NCI-H128 (cell line): Measurements from ENCODE around the gene INHBB.
A peak's percentile ranks its signal among the peaks of the same experiment; 100 is the strongest.

Experiments used
- DNase-seq: peaks from one replicate; lab custom pipeline; 2025; ENCODE audit not compliant: unreplicated experiment; lab: John Stamatoyannopoulos, UW

Gene INHBB

GRCh38 chr2:120394764-120395163 lies 48.8 kb downstream of the INHBB start:
- DNase-seq = no peak

GRCh38 chr2:120395221-120396012 lies 49.5 kb downstream of the INHBB start:
- no peak for DNase-seq

GRCh38 chr2:120396013-120396860 lies 50.3 kb downstream of the INHBB start:
- DNase-seq = peak; percentile 1

DNA sequence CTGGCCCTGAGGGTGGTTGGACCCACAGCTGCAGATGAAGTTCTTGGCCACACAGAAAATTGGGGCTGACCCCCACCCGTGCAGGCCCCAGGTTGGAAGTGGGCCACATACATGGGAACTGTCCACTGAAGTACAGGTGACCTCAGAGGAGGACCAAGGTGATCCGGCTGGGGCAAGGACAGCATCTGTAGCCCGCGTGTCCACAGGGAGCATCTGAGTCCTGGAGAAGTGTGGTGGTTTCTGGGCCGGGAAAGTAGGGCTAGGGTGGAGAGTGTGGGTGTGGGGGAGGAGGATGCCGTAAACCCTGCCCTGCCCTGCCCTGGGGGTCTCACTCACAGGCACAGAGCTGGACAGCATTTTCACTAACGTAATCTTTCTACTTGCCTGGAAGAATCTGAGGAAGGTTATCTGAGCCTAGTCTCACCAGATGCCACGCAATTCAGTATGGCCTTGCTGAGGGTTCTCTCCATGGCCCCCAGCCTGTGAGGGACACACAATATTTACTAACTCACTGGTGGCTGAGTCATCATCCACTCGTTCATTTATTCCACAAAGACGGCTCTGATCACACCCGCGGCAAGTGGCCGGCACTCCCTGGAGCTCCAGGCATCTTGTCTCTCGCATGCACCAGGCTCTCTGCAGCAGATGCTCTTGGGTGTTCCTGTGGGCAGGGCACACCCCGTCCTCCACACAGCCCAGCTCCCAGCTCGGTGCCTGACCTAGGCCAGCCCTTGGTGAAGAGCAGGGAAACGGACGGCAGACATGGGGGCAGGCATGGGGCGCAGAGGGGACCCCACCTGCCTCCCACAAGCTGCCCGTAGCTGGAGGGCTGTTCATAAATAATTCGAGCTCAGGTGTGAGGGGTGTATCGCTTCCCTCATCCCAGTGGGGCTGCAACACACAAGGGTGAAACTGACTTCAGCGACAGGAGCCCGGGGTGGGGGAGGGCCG lies 51.2 kb downstream of the INHBB start:
- DNase-seq = no peak

DNA sequence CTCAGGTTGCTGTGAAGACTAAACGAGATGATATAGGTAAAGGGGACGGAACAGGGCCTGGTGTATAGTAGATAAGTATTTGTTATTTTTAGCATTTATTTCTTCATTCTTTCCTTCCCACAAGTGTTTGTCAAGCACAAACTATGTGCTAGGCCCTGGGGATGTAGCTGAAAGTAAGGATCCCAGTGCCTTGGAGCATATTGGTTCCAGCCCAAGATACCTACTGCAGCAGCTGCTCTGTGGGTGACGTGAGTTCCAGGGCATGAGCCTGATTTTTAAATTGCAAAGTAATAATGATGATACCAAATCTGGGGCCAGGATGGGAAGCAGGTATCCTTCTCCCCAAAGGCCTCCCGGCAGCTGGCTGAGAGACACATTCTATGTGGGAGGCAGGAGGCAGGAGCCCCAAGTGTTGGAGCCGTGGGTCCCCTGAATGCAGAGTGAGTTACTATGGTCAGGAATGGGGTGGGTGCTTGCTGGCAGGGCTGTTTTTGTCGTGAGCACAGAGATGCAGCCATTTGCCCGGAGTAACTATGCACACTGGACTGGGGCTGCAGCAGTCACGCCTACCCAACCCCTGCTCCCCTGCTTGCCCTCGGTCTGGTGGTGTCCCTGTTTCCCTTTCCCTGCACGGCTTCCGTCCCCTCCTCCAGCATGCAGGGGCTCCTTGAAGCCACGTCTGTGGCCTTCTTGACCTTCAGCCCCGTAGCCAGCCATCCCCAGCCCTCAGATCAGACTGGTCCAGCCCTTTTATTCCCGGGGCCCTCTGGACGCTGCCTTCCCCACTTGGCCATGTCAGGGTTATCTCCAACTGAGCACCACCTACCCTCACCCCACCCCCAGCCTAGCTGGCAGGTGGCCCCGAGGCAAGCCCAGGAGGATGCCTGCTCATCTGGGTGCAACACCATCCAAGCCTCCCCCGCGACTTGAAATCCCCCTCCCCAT lies 52.4 kb downstream of the INHBB start:
- no peak for DNase-seq

DNA sequence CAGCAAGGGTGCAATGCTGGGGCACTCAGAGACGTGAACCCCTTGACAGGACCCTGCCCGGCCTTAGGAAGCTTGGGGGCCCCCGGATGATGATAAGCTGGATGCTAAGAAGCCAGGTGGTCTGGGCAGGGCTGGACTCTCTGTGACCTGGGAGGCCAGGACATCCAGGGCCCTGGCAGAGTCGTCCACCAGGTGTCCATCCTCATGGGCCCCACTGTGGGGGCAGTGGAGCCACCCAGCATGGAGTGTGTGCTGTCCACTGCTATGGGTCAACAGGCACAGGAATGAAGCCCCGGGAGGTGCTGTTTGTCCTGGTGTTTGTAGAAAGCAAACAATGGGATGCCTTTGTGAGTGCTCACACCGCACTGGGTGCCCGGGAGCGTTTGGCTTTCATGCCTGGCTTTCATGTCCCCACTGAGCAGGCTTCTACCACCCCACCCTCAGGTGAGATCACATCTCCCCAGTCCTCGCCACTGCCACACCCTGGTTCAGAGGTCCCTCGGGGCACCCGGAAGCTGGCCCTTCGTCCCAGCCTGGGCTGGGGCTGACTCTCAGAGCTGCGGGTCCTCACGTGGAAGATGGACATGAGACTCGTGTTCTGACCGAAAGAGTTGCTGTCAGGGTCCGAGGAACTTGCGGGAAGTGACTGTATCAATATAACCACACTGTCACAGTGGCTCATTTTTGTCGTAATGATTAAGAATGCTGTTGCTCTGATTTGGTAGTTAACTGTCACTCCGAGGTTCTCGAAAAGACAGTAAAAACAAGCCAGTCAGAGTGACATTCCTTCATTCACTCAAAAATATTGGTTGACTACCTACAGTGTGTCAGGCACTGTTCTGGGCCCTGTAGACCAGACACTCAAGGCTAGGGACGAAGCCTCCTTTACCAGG lies 53.3 kb downstream of the INHBB start:
- no peak for DNase-seq

- no peak for DNase-seq
Measured at GRCh38 chr2:120399889-120400240, 53.9 kb downstream of the INHBB start.

GRCh38 chr2:120400551-120400950 lies 54.6 kb downstream of the INHBB start:
- no peak for DNase-seq
